Cardiac muscle cell (in vitro differentiated cells and primary cell): ENCODE measurements around the gene GANAB. TPM values are rescaled to one million over a fixed set of nuclear protein-coding genes. Genes with fewer than 3 reads are reported as not detected.

Experiments used
- DNase-seq, 2 donors: peaks; one replicate each; pipeline versions ENCODE4 v3.0.0 to v3.0.0-alpha.2; 2010 to 2017; ENCODE audit warnings: low read depth in 1 of 2, low spot score in 1 of 2
- H3K27ac ChIP-seq: fragments of 200-600 bp; sonication (generic); 2 replicates; pipeline ENCODE4 v1.5.1; 2016
- H3K27me3 ChIP-seq: fragments of 200-600 bp; sonication (generic); 2 replicates; pipeline ENCODE4 v1.6.0; 2016; ENCODE audit warnings: control low read depth
- H3K36me3 ChIP-seq: fragments of 200-600 bp; sonication (generic); 2 replicates; pipeline ENCODE4 v1.5.1; 2016; ENCODE audit warnings: control low read depth
- H3K4me1 ChIP-seq: fragments of 200-600 bp; sonication (generic); 2 replicates; pipeline ENCODE4 v1.8.1; 2017; ENCODE audit warnings: low read depth, mild to moderate bottlenecking, mixed run types
- H3K4me3 ChIP-seq: fragments of 200-600 bp; sonication (generic); 2 replicates; pipeline ENCODE4 v1.5.1; 2016; ENCODE audit warnings: mild to moderate bottlenecking
- H3K9me3 ChIP-seq: fragments of 200-600 bp; sonication (generic); 2 replicates; pipeline ENCODE4 v1.5.1; 2017; ENCODE audit warnings: low read depth, mild to moderate bottlenecking, control low read depth
- CTCF ChIP-seq: IDR thresholded peaks from 2 replicates; pipeline ENCODE4 v1.5.1; 2012; ENCODE audit warnings: low read depth, mild to moderate bottlenecking, low read length
- polyA plus RNA-seq: library from polyadenylated mRNA; unstranded; fragments of >200 nt; fragmentation: Nextera tagmentation; extraction: Ambion mirVana; gene quantifications from 2 replicates; pipeline ENCODE4 v1.2.1, GENCODE V29; 2016
- total RNA-seq: library from RNA; depleted of rRNA; stranded (reverse); fragments of >200 nt; gene quantifications from 2 replicates; pipeline ENCODE4 v1.2.3, GENCODE V29; 2016

The GANAB gene
- total and polyA plus RNA-seq, 2 experiments from 2014 or later, result 110 to 143 TPM

DNA sequence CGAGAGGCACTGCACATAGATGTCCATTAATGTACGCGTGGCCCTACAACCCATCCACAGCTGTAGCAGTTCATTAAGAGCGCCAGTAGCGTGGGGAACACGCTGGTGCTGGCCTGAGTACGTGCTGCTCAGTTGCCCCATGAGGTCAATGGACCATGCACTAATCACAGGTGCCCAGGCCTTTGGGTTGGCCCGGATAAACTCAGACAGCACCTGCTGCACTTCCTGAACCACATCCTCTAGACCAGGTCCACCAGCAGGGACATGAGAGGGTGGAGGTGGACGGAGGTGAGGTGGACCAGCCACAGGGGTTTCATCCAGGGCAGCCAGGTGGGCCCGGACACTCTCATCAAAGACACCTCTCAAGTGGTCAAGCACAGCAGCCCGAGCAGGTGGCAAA, 3.1 kb upstream of the GANAB start:
- no peaks in the 10 kb centered on the region for H3K9me3 ChIP-seq
- no peak for DNase-seq
- no peak overlapping the region for H3K27ac ChIP-seq
- H3K4me3 ChIP-seq, result no peak overlapping the region
- H3K4me1 ChIP-seq, result peaks cover 4% of the 10 kb centered on the region
- no peak for TF ChIP-seq CTCF
- H3K36me3 ChIP-seq, result peaks cover 15% of the 10 kb centered on the region
- no peaks in the 10 kb centered on the region for H3K27me3 ChIP-seq

DNA sequence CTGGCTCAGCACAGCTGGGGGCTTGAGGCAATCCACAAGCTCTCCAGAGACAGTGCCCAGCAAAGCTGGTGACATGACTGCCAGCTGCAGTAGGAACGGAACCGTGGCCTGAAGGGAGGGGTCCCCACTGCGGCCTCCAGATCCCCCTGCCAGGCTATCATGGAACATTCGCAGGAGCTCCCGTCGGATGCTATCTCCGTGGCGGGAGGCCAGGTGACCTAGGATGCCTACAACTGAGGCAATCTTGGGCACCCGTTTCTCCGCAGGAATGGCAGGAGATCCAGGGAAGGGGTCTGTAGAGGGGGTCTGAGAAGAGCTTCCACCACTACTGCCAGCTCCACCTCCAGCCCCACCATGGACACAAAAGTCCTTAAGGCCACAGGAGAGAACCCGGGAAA, 2.6 kb upstream of the GANAB start:
- Histone ChIP-seq H3K36me3 (peaks cover 15% of the 10 kb centered on the region), H3K4me3 (no peak overlapping the region), H3K27ac (no peak overlapping the region), H3K9me3 (no peaks in the 10 kb centered on the region), H3K27me3 (no peaks in the 10 kb centered on the region), H3K4me1 (peaks cover 4% of the 10 kb centered on the region)
- DNase-seq, result no peak
- TF ChIP-seq CTCF, result no peak

GRCh38 chr11:62648185-62648966, 2.0 kb upstream of the GANAB start:
- Histone ChIP-seq H3K4me3 (no peak overlapping the region), H3K27ac (no peak overlapping the region), H3K36me3 (peaks cover 15% of the 10 kb centered on the region), H3K27me3 (no peaks in the 10 kb centered on the region), H3K9me3 (no peaks in the 10 kb centered on the region), H3K4me1 (peaks cover 4% of the 10 kb centered on the region)
- no peak for TF ChIP-seq CTCF
- DNase-seq, result no peak

GRCh38 chr11:62647609-62648005, 1.2 kb upstream of the GANAB start:
- H3K27me3 ChIP-seq, result no peaks in the 10 kb centered on the region
- no peak overlapping the region for H3K4me3 ChIP-seq
- no peak overlapping the region for H3K27ac ChIP-seq
- H3K36me3 ChIP-seq, result peaks cover 20% of the 10 kb centered on the region
- no peak for TF ChIP-seq CTCF
- H3K9me3 ChIP-seq, result no peaks in the 10 kb centered on the region
- peaks cover 4% of the 10 kb centered on the region for H3K4me1 ChIP-seq
- DNase-seq, result no peak

DNA sequence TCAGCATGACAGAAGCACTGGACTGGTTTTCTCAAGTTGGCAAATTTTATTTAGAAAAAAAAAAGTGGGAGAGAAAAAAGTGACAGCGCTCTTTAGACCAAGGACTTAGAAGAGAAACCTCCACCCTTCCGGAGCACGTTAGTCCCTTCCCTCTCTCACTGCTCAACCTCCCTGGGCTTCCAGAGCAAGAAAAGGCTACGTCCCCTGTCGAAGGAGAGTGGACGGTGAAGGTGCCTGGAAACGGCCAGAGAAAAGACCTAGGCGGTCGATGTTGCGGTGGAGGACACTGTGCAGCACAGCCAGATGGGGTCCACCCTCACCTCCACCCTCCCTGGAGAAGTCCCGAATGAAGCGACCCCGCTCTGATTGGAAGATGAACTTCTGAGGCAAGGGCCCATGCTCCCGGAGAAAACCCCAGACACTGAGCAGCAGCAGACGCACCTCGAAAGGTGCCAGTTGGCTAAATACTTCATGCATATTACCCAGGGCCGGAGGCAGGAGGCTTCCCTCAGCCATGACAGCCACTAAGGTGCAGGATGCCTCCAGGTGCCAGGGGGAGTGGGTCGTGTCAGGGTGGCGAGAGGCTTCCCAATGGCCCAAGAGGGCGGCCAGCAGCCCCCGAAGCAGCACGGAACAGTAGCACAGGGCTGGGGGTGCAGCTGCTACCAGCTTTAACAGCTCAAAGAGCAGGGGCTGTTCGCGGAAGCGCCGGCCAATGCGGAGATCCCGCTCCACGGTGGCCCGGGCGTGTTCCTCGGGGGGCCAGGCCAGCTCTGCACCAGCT, 604 bp upstream of the GANAB start:
- Histone ChIP-seq H3K36me3 (peaks cover 20% of the 10 kb centered on the region), H3K4me1 (peaks cover 4% of the 10 kb centered on the region), H3K9me3 (no peaks in the 10 kb centered on the region), H3K27ac (no peak overlapping the region), H3K27me3 (no peaks in the 10 kb centered on the region), H3K4me3 (no peak overlapping the region)
- no peak for DNase-seq
- no peak for TF ChIP-seq CTCF
